Measurements from ENCODE around the gene MORN3.

- TF ChIP-seq POLR2AphosphoS5 (IDR thresholded peaks at IDR 0.05; ENCODE audit: low read depth, low read length) (no peak), CTCF (IDR thresholded peaks at IDR 0.05 in 2 of 3, conservative IDR thresholded peaks at IDR 0.05 in 1 of 3; ENCODE audit: borderline replicate concordance in 1 of 3, insufficient read depth in 1 of 3, low read depth in 2 of 3, low read length in 2 of 3) (no peak), EZH2 (IDR thresholded peaks at IDR 0.05) (no peak), TCF7L2 (IDR thresholded peaks at IDR 0.05; ENCODE audit: borderline replicate concordance, extremely low read depth, insufficient read depth, insufficient read length) (no peak), POLR2A (IDR thresholded peaks at IDR 0.05; ENCODE audit: borderline replicate concordance, extremely low read depth, insufficient read depth, insufficient read length) (no peak), ZFX (IDR thresholded peaks at IDR 0.05) (no peak)
These were observed 15.5 kb downstream of the MORN3 start for GRCh38 chr12:121653999-121654398.
